HG03135 (cell line): ENCODE measurements around the gene PRKCA.

Experiments
- ATAC-seq: cut with Tn5 transposase; IDR thresholded peaks from one replicate; pipeline ENCODE4 v1.9.1; 2021; ENCODE audit warnings: mild to moderate bottlenecking, moderate library complexity; ENCODE audit not compliant: unreplicated experiment

PRKCA gene

GRCh38 chr17:66781135-66781534, 478.7 kb downstream of the PRKCA start:
- ATAC-seq: no peak

GRCh38 chr17:66782851-66783250, 480.4 kb downstream of the PRKCA start:
- no peak for ATAC-seq

DNA sequence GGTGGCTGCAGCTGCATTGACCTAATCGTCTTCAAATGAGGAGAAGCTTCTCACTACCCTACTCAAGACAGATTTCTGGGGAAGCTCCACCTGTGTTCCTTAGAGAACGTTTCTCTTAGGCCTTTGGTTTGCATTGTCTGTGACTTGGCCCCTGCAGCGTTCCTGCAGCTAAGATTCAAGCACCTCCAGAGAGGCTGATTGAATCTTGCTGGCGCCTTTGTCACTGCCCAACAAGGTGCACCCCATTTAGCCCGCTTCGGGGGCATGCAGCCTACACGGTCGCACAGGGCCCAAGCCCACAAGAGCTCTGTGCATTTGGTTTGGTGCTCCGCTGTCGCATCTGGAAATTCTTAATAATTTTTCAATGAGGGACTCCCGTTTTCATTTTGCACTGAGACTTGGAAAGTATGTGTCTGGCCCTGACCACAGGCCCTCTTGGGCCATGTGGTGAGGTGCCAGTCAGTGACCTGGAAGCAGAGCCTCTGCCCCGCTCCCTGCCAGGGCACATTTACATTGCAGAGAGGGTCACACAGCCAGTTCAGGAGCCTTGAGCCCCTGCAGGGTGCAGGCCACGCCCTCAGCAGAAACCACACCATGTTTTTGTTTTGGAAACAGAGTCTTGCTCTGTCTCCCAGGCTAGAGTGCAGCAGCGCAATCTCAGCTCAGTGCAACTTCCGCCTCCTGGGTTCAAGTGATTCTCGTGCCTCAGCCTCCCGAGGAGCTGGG, 481.4 kb downstream of the PRKCA start:
- no peak for ATAC-seq

- no peak for ATAC-seq
Measured at GRCh38 chr17:66784621-66785364, 482.4 kb downstream of the PRKCA start.

GRCh38 chr17:66786107-66786506, 483.7 kb downstream of the PRKCA start:
- ATAC-seq: no peak

DNA sequence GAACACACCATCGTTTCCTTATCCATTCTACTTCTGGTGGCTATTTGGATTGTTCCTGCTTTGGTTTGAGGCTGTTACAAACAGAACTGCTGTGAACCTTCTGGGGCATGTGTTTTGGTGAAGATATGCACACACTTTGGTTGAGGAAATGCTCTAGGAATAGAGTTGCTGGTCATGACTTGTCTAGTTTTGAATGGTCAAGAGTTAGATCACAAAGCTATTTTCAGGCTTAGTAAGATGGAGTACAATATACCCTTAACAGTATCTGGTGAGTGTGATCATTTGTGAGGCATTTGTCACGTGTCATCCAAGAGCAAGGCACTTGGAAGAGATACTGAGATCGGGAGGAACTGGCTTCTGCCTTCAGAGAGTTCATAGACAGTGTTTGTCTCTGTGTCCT, 485.5 kb downstream of the PRKCA start:
- ATAC-seq: no peak

- ATAC-seq: no peak
Measured at GRCh38 chr17:66789093-66789492, 486.7 kb downstream of the PRKCA start.

DNA sequence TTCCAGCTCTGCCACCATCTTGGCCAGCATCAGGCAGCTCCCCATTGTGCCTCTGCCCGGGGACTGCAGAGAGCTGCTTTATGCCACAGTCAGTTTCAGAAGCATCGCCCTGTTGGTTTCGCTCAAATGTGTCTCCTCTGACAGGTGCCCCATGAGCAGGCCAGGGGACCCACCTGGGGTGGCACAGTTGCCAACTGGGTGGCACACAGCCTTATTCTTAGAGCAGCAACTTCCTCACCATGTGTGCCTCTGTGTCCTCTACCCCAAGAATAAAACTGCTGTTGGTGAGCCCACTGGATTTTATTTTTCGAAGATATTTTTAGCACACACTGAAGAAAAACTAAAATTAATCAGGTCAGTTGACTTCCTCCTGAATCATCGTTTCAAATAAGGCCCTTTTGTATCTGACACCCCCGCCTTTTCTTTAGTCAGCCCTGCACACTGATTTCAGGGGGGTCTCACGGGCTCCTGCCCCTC, 487.6 kb downstream of the PRKCA start:
- no peak for ATAC-seq

DNA sequence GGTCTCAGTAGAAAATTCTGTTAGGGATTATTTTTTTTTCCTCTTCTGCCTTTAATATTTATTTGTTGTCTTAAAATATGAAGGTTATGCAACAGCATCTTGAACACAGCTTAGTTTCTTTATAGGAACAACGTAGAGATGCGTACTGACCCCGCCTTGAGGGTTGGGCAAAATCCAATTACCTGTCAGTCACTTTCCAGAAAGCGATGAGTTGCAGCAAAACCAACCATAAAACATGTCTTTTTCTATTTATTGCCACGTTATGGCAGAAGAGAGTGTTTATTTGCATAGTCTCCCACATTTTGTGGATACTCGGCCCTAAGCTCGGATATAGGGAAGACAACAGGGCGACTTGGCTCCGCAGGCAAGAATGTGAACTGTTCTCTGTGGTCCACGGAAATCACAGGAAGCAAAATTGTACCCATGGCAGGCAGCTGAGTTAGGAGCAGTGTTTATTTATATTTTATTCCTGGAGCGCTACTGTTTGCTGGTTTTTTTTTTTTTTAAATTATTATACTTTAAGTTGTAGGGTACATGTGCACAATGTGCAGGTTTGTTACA, 488.2 kb downstream of the PRKCA start:
- ATAC-seq: no peak

DNA sequence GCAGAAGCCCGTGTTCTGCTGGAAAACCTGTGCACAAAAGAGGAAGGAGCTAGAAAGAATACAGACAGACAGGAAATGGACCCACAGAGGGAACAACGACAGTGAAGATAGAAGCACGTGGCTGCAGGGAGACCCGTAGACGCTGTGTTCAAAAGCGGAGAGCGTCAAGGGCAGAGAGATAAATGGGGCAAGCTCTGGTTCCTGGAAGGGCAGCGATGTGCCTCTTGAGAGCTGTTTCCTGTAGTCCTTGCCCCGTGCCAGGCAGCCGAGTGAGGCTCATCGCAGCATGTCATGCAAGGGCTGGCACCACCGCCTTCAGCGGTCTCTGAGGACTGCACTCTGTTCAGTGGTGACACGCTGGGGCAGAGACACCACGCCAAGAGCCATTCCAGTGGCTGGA, 488.9 kb downstream of the PRKCA start:
- no peak for ATAC-seq

GRCh38 chr17:66793814-66794213, 491.4 kb downstream of the PRKCA start:
- no peak for ATAC-seq

- no peak for ATAC-seq
Measured at GRCh38 chr17:66795486-66795885, 493.1 kb downstream of the PRKCA start.

DNA sequence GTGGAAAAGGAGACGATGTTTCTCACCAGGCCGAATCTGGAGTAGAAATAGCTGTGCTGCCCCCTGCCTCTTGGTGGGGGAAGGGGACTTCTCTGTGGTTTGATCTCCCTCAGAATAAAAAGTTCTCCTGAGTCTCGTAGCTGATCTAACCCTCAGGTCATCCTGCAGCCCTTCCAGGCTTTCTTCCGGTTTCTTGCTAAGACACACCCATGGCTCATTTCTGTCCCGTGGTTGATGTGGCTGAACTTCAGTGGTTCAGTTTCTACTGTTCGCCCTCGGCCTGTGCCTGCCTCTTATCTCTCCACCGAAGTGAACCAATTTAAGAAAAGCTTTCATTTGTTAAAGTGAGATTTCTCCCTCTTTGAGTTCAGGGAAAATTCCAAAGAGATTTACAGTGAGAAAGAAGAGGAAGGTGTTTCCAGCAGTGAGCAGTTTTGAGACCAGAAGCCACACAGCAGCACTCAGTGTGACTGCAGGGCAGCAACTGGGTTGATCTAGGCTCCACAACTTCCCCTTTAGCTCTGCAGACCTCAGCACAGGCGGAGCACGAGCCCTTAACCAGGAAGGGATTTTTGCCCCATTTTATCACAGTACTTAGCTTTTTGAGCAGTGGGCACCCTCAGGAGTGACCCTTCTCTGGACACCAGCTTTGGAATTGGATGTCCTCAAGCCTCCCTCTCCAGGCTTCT, 497.6 kb downstream of the PRKCA start:
- no peak for ATAC-seq

DNA sequence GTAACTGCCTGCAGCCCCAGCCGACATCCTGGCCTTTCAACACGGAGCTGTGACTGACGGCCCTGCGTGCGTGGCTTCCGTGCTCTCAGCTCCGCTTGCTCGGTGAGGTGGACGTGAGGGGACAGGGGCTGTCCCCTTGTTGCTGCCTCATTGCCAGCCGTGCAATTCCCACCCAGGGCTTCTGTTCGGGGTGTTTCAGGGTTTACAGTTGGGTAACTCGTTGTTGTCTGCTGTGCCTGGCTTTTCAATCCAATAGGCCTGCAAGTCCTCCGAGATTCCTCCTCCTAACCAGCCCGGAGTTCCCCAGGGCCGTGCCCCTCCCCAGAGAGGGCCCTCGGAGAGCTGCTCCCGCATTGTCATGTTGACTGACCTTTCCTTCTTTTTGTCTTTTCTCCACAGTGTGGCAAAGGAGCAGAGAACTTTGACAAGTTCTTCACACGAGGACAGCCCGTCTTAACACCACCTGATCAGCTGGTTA, 501.1 kb downstream of the PRKCA start:
- ATAC-seq: no peak

DNA sequence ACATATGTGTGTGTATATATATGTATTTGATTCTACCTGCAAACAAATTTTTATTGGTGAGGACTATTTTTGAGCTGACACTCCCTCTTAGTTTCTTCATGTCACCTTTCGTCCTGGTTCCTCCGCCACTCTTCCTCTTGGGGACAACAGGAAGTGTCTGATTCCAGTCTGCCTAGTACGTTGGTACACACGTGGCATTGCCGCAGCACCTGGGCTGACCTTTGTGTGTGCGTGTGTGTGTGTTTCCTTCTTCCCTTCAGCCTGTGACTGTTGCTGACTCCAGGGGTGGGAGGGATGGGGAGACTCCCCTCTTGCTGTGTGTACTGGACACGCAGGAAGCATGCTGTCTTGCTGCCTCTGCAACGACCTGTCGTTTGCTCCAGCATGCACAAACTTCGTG, 503.2 kb downstream of the PRKCA start:
- ATAC-seq: no peak

GRCh38 chr17:66807182-66807581, 504.8 kb downstream of the PRKCA start:
- no peak for ATAC-seq

DNA sequence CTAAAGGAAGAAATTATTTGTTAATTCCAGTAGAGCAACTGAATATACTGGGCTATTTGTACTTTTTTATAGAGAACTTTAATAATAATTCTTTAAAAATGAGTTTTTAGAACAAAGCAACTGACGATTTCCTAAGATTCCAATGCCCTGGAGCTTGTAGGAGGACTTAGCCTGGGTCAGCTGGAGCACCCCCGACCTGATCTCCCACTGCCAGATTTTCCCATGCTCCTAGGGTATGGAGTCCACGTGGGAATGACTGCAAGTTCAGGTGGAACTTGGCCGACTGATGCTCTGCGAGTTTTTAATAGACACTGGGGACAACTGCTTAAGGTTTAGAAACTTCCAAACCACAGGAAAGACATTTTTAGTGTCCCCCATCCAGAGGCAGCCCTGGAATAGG, 507.0 kb downstream of the PRKCA start:
- ATAC-seq: no peak

DNA sequence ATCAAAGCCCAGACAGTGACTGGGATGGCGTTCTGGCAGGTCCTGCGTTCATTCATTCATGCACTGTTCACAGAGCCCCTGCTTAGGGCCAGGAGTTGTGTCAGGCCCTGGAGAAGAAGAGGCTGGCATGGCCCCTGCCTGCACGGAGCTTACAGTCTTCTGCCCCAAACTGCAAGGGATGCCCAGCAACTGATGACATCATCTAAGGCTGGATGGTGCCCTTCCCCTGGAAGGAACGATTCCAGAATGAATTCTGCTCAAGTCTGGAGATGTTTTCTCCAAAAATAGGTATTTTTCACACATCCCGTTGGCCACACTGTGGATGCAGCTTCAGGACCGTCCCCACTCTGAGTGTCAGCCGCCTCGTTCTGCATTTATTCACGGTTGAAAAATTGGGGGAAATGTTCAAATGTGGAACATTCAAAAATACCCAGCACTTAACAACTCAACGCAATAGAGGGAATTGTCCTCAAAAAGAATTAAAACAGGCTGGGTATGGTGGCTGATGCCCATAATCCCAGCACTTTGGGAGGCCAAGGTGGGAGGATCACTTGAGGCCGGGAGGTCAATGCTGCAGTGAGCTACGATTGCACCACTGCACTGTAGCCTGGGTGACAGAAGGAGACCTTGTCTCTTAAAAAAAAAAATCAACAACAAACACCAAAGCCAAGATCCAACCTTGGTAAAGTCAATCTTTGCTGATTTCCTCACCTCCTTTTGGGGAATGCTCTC, 508.7 kb downstream of the PRKCA start:
- no peak for ATAC-seq

DNA sequence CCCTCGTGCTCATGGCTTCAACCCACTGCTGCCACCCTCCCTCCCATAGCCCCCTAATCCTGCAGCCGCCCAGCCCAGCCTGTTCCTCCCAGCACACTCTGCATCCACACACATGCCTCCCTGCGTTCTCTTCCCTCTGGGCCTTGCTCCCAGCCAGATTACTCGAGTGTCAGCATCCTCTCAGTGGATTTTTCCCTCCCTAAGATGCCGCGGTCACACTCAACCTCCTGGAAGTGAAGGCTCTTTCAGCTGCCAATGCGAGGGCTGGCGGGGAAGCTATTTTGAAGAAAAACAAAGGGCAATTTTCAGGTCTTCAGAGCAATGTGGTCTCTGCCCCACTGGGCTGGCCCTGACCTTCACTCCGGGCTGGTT, 509.3 kb downstream of the PRKCA start:
- no peak for ATAC-seq

DNA sequence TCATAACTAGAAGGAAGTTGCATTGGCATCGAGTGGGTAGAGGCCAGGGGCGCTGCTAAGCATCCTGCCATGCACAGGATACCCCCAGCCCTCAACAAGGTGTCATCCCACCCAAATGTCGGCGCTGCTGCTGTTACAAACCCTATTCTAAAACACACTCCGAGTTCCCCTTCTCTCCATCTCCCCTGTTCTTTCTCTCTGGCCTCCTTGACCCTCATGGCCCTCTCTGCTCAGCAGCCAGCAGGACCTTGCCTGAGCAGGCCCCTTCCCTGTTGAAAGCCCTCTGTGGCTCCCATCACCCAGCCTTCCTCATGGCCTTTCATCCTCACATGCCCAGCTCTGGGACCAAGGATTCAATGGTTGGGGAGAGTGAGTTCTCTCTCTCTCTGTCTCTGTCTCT, 510.2 kb downstream of the PRKCA start:
- no peak for ATAC-seq

- no peak for ATAC-seq
Measured at GRCh38 chr17:66813296-66813695, 510.9 kb downstream of the PRKCA start.
